Thymus (tissue), 11 donors: ENCODE results near the gene STAG1. TPM values are rescaled to one million over a fixed set of nuclear protein-coding genes. Genes with fewer than 3 reads are reported as not detected.
"Not testable (repeated sequence)": the region's sequence is repeated elsewhere in the genome, so short reads cannot be mapped to it uniquely, and the experiment has no call there.

Source experiments
- DNase-seq, 9 donors: peaks; one replicate each; pipeline ENCODE4 v3.0.0-alpha.2; 2013; ENCODE audit warnings: low spot score in 9 of 9, low read depth in 6 of 9, missing footprints in 1 of 9
- H3K27ac ChIP-seq, 2 donors: one replicate each; pipeline ENCODE4 v1.5.1; 2013; ENCODE audit warnings: control low read depth in 1 of 2, low read depth in 1 of 2, low read length in 1 of 2, mild to moderate bottlenecking in 1 of 2, moderate library complexity in 1 of 2
- H3K27me3 ChIP-seq, 2 donors: one replicate each; pipeline ENCODE4 v1.5.1; 2013; ENCODE audit warnings: low read length in 1 of 2; ENCODE audit not compliant: control insufficient read depth in 2 of 2, insufficient read depth in 1 of 2
- H3K36me3 ChIP-seq, 2 donors: one replicate each; pipeline ENCODE4 v1.5.1; 2013; ENCODE audit warnings: low read length in 1 of 2, mild to moderate bottlenecking in 1 of 2, moderate library complexity in 1 of 2; ENCODE audit not compliant: control insufficient read depth in 2 of 2, insufficient read depth in 2 of 2
- H3K4me1 ChIP-seq, 2 donors: one replicate each; pipeline ENCODE4 v1.5.1; 2013; ENCODE audit warnings: low read length in 2 of 2; ENCODE audit not compliant: control insufficient read depth in 2 of 2, insufficient read depth in 2 of 2
- H3K4me3 ChIP-seq, 2 donors: one replicate each; pipeline ENCODE4 v1.5.1; 2013; ENCODE audit warnings: low read length in 2 of 2, control low read depth in 1 of 2, mild to moderate bottlenecking in 1 of 2
- H3K9me3 ChIP-seq, 2 donors: one replicate each; pipeline ENCODE4 v1.5.1; 2013; ENCODE audit warnings: low read length in 1 of 2, mild to moderate bottlenecking in 1 of 2; ENCODE audit not compliant: control insufficient read depth in 2 of 2, insufficient read depth in 1 of 2
- WGBS: extraction: QIAGEN DNeasy Blood & Tissue Kit; methylation state at CpG from one replicate; pipeline ENCODE4 v1.1.7; 2013; 5-methylcytosine and 5-hydroxymethylcytosine counted together
- polyA plus RNA-seq: library from polyadenylated mRNA; stranded (reverse); fragments of 200-250 nt; gene quantifications from one replicate; pipeline ENCODE4 v1.2.3, GENCODE V29; 2013
- total RNA-seq: library from RNA; stranded (reverse); fragments of 120-200 nt; gene quantifications from one replicate; pipeline ENCODE4 v1.2.4, GENCODE V29; 2013
- donor health status: healthy.

STAG1 gene
- total and polyA plus RNA-seq, 2 donors, result 15.9 to 36.0 TPM

DNA sequence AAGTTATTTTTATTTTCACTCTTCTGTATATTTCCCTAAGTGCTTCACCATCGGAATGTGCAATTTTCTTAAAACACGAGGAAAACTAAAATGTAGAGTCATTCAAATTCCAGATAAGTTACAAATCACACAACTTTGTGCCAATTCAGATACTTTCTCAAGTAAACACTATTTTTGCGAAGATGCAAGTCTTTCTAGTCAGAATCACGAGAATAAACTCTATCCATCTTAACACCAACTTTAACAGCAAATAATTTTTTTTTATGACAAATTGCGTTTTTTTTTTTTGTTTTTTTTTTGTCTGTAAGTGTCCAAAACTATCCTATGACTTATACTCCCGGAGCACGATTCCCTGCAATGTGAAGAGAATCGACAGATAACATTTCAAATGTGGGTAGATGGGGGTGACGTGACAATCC is 1.3 kb downstream of the STAG1 start:
- WGBS, result 2% methylated on average over 9 of the region's 9 CpGs
- DNase-seq, result peak in 2 of 9 donors; percentile 28 to 33
- H3K27ac ChIP-seq, result peak overlapping the region in 1 of 2 donors; percentile 78
- peaks cover 8 to 25% of the 10 kb centered on the region in 2 donors for H3K4me1 ChIP-seq
- peak overlapping the region; percentile 65 to 95 for H3K4me3 ChIP-seq
- H3K9me3 ChIP-seq, result no peaks in the 10 kb centered on the region
- H3K27me3 ChIP-seq, result no peaks in the 10 kb centered on the region
- H3K36me3 ChIP-seq, result no peaks in the 10 kb centered on the region

DNA sequence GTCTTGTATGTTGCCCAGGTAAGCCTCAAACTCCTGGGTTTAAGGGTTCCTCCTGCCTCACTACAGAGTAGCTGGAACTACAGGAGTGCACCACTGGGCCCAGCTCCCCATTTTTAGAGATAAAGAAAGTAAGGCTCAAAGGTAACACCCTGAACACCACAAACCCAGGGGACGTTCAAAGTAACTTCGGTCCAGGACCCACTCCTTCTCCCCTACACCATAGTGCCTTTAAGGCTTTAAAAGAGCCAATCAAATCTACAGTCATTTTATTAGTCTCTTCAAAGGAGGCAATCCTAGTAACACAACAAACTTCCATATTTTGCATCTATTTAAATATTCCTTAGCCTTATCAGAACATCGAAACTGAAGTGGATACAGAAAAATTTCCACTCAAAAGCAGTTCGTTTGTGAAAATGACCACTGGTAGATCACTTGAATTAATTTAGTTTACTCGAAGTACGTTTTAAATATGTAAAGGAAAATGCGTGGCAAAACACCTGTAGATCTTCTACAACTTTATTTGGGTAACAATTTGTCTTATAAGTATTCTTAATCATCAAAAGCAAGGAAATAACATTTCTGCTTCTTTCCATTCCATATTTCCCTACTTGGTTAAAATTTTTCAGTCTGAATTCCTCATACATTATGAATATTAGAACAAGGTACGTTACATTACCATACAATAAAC is 1.8 kb downstream of the STAG1 start:
- Histone ChIP-seq H3K9me3 (no peaks in the 10 kb centered on the region), H3K27me3 (no peaks in the 10 kb centered on the region), H3K4me3 (peak overlapping the region; percentile 65 to 95), H3K27ac (peak overlapping the region; percentile 31 to 78), H3K4me1 (peaks cover 8 to 25% of the 10 kb centered on the region in 2 donors), H3K36me3 (no peaks in the 10 kb centered on the region)
- peak in 2 of 9 donors; percentile 37 to 45 for DNase-seq
- WGBS, result 7% methylated on average over 8 of the region's 8 CpGs

DNA sequence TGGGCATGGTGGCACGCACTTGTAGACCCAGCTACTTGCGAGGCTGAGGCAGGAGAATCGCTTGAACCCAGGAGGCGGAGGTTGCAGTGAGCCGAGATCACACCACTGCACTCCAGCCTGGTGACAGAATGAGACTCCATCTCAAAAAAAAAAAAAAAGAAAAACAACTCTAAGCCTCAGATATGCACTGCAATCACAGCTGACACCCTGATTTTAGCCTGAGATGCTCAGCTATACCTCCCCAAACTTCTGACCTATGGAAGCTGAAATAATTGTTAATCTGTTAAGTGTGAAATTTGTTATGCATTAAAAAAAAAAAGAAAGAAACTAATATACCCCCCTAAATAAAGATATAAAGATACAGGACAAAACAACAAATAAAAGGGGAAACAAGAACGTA is 2.6 kb downstream of the STAG1 start:
- H3K4me1 ChIP-seq, result peaks cover 8 to 25% of the 10 kb centered on the region in 2 donors
- not testable (repeated sequence) for H3K4me3 ChIP-seq, H3K36me3 ChIP-seq, H3K27me3 ChIP-seq, DNase-seq, H3K9me3 ChIP-seq
- peak overlapping the region in 1 of 2 donors; percentile 78 for H3K27ac ChIP-seq
- 82% methylated on average over 6 of the region's 6 CpGs for WGBS

DNA sequence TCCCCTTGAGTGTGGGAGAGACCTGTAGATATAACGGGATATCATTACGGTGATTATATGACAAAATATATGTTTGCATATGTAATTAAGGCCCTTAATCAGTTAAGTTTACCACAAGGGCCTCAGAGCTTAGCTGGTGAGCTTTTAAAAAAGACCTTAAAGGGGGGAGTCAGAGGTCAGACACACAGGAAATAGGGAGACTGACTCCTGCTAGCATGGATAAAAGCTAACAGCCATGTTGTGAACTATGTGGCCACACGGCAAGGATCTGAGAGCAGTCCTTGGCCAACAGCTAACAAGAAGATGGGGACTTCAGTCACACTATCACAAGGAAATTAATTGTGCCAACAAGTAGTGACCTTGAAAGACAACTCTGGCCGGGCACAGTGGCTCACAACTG is 3.1 kb downstream of the STAG1 start:
- H3K27me3 ChIP-seq, result no peaks in the 10 kb centered on the region
- peaks cover 8 to 24% of the 10 kb centered on the region in 2 donors for H3K4me1 ChIP-seq
- no peak for DNase-seq
- peaks cover 0 to 5% of the 10 kb centered on the region in 2 donors for H3K9me3 ChIP-seq
- H3K4me3 ChIP-seq, result no peak overlapping the region
- 87% methylated on average over 4 of the region's 4 CpGs for WGBS
- H3K36me3 ChIP-seq, result peaks cover 0 to under 1% of the 10 kb centered on the region in 2 donors
- peak overlapping the region in 1 of 2 donors; percentile 18 for H3K27ac ChIP-seq

DNA sequence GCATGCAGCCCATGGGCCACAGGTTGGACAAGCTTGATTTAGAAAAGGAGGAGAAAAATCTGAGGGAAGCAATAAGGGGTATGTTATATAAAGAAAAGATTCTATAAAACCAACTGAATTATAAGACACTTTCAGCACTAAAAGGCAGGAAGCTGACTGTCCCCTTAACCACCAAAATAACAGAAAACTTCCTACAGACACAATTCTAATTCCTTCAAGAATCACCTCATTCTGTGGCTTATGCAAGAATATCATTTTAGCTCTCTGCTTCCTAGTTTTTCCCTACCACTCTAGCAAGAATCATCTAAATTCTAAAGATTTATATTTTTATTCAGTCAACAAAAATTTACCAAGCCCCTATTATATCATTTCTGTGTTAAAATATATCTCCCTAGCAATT is 6.3 kb downstream of the STAG1 start:
- H3K36me3 ChIP-seq, result peaks cover 0 to 3% of the 10 kb centered on the region in 2 donors
- no peak overlapping the region for H3K27ac ChIP-seq
- DNase-seq, result no peak
- H3K4me3 ChIP-seq, result no peak overlapping the region
- peaks cover 3 to 14% of the 10 kb centered on the region in 2 donors for H3K4me1 ChIP-seq
- H3K27me3 ChIP-seq, result no peaks in the 10 kb centered on the region
- H3K9me3 ChIP-seq, result peaks cover 0 to 13% of the 10 kb centered on the region in 2 donors

DNA sequence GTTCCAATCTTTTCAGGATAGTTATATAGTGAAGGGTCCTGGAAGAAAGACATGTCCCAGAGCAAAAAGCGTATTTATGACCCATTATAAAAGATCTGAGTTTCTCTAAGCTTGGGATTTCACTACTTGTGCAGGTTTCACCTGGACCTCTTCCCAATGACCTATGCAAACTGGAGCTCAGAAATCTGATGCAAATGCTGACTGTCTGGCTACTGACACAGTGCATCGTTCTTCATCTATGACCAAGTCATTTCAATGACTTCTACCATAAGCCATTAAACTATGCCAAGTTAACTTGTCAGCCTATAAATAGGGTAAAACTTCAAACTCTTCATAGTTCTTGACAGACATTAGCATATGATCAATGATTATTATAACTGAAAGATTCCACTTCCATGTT is 11.1 kb downstream of the STAG1 start:
- peaks cover 6 to 7% of the 10 kb centered on the region in 2 donors for H3K36me3 ChIP-seq
- H3K27ac ChIP-seq, result peak overlapping the region in 1 of 2 donors; percentile 37
- peaks cover 0 to 13% of the 10 kb centered on the region in 2 donors for H3K9me3 ChIP-seq
- H3K4me1 ChIP-seq, result no peaks in the 10 kb centered on the region
- H3K4me3 ChIP-seq, result no peak overlapping the region
- 98% methylated on average over 2 of the region's 2 CpGs for WGBS
- no peaks in the 10 kb centered on the region for H3K27me3 ChIP-seq
- no peak for DNase-seq

DNA sequence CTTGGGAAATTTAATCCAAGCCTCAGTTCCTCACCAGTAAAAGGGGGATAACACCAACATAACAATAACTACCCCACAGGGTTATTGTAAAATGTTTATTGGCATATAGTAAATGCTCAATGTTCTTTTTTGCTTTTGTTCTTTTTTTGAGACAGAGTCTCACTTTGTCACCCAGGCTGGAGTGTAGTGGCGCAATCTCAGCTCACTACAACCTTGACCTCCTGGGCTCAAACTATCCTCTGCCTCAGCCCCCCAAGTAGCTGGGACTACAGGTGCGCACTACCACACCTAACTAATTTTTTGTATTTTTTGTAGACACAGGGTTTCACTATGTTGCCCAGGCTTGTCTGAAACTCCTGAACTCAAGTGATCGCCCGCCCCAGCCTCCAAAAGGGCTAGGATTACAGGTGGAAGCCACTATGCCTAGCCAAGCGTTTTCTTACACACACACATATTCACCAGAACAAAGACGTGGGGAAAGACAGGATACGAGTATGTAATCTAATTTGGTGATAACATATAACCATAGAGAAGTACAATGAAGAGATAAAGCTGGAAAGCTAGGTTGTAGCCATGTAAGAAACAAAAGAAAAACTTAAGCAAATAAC is 11.7 kb downstream of the STAG1 start:
- 94% methylated on average over 7 of the region's 7 CpGs for WGBS
- no peaks in the 10 kb centered on the region for H3K27me3 ChIP-seq
- peaks cover 0 to 13% of the 10 kb centered on the region in 2 donors for H3K9me3 ChIP-seq
- peaks cover 6 to 11% of the 10 kb centered on the region in 2 donors for H3K36me3 ChIP-seq
- H3K27ac ChIP-seq, result peak overlapping the region in 1 of 2 donors; percentile 37
- H3K4me1 ChIP-seq, result no peaks in the 10 kb centered on the region
- no peak for DNase-seq
- no peak overlapping the region for H3K4me3 ChIP-seq

DNA sequence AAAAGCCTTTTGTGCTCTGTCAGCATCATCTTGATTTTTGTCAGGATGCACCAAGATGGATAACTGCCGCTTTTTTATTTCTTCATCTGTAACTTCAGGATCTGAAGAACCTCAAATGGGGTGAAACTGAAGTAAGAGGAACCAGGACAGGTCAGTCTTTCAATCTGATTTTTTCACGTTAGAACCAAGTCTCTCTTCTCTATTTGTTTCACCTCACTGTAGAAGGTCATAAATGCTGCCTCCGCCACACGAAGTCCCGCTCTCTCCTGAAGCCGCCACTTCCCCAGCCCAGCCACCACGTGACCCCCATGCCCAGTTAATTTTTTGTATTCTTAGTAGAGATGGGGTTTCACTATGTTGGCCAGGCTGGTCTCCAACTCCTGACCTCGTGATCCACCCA is 15.2 kb downstream of the STAG1 start:
- not testable (repeated sequence) for H3K4me3 ChIP-seq, H3K27ac ChIP-seq, H3K27me3 ChIP-seq, H3K9me3 ChIP-seq, H3K4me1 ChIP-seq, DNase-seq
- peaks cover 3 to 11% of the 10 kb centered on the region in 2 donors for H3K36me3 ChIP-seq
- 96% methylated on average over 8 of the region's 8 CpGs for WGBS

DNA sequence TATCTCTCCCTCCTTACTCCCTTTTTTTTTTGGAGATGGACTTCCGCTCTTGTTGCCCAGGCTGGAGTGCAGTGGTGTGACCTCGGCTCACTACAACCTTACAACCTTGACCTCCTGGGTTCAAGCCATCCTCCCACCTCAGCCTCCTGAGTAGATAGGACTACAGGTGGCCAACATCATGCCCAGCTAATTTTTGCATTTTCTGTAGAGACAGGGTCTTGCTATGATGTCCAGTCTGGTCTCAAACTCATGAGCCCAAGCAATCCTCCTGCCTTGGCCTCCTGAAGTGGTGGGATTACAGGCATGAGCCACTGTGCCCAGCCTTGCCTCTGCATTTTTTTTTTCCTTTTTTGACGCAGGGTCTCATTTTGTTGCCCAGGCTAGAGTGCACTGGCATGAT is 17.1 kb downstream of the STAG1 start:
- peaks cover 5 to 12% of the 10 kb centered on the region in 2 donors for H3K4me1 ChIP-seq
- no peaks in the 10 kb centered on the region for H3K9me3 ChIP-seq
- 94% methylated on average over 3 of the region's 3 CpGs for WGBS
- no peak for DNase-seq
- no peaks in the 10 kb centered on the region for H3K27me3 ChIP-seq
- no peak overlapping the region for H3K27ac ChIP-seq
- H3K4me3 ChIP-seq, result no peak overlapping the region
- peaks cover 0 to 11% of the 10 kb centered on the region in 2 donors for H3K36me3 ChIP-seq
